ENCODE data around the gene PARVB.
"Not testable (repeated sequence)": the region's sequence is repeated elsewhere in the genome, so short reads cannot be mapped to it uniquely, and the experiment has no call there.

The PARVB gene

DNA sequence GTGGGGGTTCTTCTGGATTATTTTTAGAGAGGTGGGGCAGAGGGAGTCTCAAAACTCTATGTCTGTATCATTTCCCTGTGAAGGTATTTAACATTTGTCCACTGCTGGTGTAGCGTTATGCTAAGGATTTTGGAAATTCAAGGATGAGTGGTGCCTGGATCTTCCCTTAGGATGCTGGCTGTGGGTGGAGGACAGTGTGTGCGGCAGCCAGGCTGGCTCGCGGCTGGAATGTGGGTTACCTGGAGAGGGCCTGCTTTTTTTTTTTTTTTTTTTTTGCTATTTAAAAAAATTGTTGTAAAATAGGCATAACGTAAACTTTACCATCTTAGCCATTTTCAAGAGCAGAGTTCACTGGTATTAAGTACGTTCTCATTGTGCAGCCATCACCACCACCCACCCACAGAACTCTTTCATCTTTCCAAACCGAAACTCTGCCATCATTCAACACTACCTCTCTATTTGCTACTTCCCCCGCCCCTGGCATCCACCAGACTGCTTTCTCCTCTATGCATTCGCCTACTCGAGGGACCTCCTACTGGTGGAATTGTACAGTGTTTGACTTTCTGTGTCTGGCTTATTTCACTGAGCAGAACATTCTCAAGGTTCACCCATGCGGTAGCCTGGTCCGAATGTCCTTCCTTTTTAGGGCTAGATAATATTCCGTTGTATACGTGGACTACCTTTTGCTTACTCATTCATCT lies 67.1 kb downstream of the PARVB start:
- no peak for DNase-seq

- DNase-seq: no peak
Measured at GRCh38 chr22:44091751-44092150, 67.6 kb downstream of the PARVB start.

DNA sequence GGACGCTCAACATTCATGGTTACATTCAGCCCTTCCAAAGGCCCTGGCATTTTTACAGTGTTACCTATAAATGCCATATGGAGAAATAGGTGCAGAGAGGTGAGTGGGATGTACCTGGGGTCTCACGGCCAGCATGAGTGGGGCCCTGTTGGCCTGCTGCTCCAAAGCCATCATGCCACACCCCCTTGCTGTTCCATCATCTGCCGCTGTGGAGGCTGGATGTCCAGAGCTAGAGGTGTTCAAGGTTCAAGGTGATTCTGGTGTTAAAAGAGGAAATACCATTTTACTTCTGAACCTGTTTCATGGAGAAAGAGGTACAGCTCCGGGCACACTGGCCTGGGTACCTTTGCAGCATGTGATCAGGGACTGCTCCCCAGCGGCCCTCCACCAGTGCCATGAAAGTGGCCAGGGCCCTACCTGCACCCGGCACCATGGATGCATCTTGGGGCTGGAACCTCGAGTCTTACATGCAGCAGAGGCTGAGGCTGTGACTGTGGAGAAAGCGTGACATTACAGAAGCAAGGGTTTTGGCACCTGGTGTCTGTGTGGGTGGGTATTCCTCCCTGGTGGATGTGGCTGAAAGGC lies 68.6 kb downstream of the PARVB start:
- no peak for DNase-seq

DNA sequence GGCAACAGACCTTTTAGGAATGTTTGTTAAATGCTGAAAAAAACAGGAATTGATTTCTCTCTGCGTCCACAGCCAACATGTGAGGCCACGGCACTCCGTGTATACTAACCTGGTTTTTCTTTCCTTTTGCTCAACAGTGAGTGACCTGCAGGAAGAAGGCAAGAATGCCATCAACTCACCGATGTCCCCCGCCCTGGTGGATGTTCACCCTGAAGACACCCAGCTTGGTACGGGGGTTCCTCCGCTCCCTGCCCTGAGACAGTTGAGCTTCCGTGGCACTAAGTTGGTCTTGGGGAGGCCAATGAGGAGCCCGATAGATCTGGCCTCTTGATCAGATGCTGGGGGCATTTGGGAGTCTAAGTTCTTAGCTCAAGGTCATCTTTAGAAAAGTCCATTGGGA lies 69.7 kb downstream of the PARVB start:
- DNase-seq: no peak

GRCh38 chr22:44094751-44095302 lies 70.7 kb downstream of the PARVB start:
- DNase-seq: no peak

GRCh38 chr22:44096736-44097135 lies 72.6 kb downstream of the PARVB start:
- DNase-seq: no peak

GRCh38 chr22:44097263-44098020 lies 73.3 kb downstream of the PARVB start:
- DNase-seq: no peak

DNA sequence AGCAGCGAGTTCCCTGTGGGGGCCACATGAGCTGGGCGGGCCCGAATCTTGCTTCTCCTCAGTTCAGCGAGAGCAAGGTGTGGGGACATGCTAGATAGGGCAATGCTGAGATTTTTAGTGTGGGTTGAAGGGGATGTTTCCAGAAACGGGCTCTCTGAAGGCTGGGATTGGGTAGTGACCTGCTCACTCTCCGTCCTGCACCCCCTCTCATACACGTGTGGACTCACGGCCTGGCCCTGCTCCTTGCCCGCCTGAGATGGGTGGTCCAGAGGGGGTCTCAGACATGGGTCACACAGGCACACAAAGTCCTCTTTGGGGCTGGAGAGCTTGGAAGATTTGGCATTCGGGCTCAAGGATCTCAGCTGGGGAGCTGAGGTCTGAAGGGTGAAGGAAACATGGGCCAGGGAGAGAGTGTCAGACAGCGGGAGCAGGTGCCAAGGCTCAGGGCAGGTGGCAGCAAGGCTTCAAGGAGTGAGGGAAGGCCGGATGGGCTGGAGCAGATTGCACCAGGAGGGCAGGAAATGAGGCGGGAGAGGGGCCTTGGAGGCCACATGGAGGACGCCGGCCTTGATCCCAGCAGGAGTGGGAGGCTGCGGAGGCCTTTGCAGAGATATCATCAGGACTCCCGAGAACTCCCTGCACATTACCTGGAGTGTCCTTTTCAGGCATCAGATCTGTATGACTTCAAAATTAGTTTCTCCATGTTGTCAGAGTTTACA lies 74.1 kb downstream of the PARVB start:
- DNase-seq: no peak

GRCh38 chr22:44098966-44099530 lies 74.9 kb downstream of the PARVB start:
- no peak for DNase-seq

DNA sequence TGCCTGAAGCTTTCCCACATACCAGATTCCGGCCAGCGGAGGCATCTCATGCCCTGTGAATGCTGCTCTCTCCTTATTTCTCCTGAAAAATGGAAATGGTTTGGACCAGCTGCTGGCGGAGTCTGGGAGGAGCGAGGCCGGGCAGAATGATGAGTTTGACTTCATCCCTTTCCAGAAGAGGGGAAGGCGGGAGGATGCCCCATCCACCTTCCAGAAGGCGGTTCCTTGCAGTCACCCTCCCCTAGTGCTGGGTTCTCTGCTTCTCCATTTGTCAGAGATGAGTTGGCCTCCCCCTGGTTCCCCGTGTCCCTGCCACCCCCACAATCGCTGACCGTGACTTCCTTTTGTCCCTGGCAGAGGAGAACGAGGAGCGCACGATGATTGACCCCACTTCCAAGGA lies 75.6 kb downstream of the PARVB start:
- DNase-seq: no peak

- DNase-seq: no peak
Measured at GRCh38 chr22:44100411-44100810, 76.3 kb downstream of the PARVB start.

DNA sequence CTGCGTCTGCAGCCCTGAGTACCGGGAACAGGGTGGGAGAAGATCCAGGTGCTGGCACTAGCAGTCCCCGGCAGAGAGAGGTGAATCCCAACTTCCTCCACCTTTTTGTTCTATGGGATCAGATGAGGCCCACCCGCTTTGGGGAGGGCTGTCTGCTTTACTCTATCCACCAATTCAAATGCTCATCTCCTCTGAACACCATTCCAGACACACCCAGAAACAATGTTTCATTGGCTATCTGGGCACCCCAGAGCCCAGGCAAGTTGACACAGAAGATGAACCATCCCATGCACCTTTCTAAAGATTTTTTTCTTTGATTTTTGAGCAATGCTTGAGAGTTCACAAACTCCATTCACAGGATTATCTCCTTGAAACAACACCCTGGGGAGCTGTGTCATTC lies 78.0 kb downstream of the PARVB start:
- DNase-seq: no peak

- DNase-seq: no peak
Measured at GRCh38 chr22:44102856-44103255, 78.8 kb downstream of the PARVB start.

DNA sequence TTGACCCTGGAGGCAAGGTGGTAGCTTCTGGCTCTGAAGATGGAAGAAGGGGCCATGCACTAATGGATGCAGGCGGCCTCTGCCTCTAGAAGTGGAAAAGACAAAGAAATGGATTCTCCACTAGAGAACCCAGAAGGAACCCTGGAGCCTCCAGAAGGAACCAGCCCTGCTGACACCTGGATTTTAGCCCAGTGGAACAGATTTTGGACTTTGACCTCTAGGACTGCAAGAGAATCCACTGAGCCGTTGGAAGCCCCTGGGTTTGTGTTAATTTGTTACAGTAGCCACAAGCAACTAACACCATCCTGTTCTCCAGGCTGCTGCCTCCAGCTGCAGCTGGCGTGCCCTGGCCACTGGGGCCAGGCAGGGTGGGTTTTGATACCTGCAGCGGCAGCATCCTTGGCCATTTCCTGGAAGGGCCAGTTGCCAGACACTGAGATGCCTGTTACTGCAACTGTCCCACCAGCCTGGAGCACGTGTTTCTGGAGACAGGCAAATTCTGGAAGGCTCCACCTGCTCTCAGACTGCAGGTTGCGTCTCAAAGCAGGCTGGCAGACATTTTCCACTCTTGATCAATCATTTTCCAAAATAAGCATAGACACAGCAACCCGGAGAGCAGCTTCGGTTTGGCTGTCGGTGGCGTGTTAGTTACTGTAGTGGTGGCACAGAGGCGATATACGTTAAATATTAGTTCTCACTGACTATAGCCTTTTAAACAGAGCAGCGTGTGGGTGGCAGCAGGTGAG lies 79.8 kb downstream of the PARVB start:
- no peak for DNase-seq

- no peak for DNase-seq
Measured at GRCh38 chr22:44107340-44107739, 83.2 kb downstream of the PARVB start.

DNA sequence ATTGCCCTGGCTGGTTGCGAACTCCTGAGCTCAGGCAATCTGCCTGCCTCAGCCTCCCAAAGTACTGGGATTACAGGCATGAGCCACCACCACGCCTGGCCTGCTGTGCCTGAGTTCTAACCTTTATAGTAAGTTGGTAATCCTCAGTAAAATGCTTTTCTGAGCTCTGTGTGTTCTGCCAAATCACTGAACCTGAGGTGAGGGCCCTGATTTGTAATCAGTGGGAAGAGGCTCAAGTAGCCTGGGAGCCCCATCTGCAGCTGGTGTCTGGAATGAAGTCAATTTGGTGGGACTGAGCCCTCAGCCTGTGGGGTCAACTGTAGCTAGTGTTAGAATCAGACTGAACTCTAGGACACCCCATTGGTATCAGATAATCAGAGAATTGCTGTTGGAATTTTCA lies 84.0 kb downstream of the PARVB start:
- no peak for DNase-seq

DNA sequence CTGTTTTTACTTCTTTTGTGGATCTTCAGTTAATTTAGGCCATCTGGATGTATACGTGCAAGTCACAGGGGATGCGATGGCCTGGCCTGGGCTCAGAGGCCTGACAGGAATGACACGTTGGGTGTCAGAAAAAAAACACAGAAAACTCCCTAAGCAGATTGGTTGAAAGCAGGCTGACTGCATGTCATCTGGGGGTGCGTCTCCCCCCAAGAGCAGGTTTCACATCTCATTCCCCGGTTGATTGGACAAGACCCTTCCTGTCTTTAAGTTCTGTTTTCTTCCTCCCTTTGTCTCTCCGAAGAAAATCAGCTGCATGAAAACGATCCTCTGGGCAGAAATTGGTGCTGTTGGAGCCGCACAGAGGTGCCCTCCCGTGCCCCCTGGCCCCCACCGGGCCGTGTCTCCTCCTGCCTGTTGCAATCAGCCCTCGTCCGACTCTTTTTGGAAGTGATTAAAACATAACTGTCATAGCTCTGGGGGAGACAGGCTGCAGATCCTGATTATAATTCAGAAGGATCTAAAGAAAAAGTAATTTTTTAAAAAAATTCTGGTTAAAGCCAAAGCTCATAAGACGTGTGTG lies 84.8 kb downstream of the PARVB start:
- no peak for DNase-seq

GRCh38 chr22:44109416-44109815 lies 85.3 kb downstream of the PARVB start:
- DNase-seq: no peak

DNA sequence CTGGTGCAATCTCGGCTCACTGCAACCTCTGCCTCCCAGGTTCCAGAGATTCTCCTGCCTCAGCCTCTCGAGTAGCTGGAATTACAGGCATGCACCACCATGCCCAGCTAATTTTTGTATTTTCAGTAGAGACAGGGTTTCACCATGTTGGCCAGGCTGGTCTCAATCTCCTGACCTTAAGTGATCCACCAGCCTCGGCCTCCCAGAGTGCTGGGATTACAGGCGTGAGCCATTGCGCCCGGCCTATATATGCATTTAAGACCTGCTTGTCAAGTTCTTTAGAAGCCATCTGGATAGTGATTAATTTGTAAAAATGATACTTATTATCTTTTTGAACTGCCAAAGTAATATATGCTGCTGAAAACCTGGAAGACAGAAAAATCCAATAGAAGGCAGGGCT lies 86.6 kb downstream of the PARVB start:
- DNase-seq: not testable (repeated sequence)

GRCh38 chr22:44111562-44112155 lies 87.6 kb downstream of the PARVB start:
- DNase-seq: no peak

DNA sequence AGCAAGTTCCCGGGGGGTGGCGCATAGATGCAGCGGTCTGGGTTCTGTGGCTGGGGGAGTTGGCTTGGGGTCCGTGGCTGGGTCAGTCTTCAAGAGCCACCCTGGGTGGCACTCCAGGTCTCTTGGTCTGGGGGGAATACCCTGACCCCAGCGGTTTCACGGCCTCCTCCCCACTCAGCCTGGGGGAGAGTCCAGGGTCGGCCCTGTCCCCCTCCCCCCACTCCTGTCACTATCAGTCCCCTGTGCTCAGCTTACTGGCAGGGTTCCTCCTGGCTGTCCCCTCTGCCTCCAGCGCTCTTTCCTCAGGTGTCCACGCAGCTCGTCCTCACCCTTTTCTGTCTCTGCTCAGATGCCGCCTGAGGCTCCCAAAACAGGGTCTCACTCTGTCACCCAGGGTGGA lies 88.1 kb downstream of the PARVB start:
- no peak for DNase-seq

All from retina (tissue), 1 donor.